HG02973 (cell line): Measurements from ENCODE around the gene ITPR2.

Experiments
- ATAC-seq: cut with Tn5 transposase; IDR thresholded peaks from one replicate; pipeline ENCODE4 v1.9.1; 2021; ENCODE audit warnings: moderate library complexity; ENCODE audit not compliant: unreplicated experiment

The ITPR2 gene

GRCh38 chr12:26825459-26826016, 7.5 kb downstream of the ITPR2 start:
- ATAC-seq = no peak

- no peak for ATAC-seq
Observed at GRCh38 chr12:26823390-26823789, 9.6 kb downstream of the ITPR2 start.

GRCh38 chr12:26822026-26822425, 11.0 kb downstream of the ITPR2 start:
- ATAC-seq = no peak

- ATAC-seq = no peak
Observed at GRCh38 chr12:26821212-26821701, 11.7 kb downstream of the ITPR2 start.

- no peak for ATAC-seq
Observed at GRCh38 chr12:26818636-26819035, 14.4 kb downstream of the ITPR2 start.

GRCh38 chr12:26818201-26818600, 14.8 kb downstream of the ITPR2 start:
- no peak for ATAC-seq

- peak; percentile 77 for ATAC-seq
Observed at GRCh38 chr12:26817183-26817591, 15.8 kb downstream of the ITPR2 start.

- ATAC-seq = no peak
Observed at GRCh38 chr12:26813812-26814211, 19.2 kb downstream of the ITPR2 start.

- ATAC-seq = no peak
Observed at GRCh38 chr12:26810330-26810729, 22.7 kb downstream of the ITPR2 start.

GRCh38 chr12:26809611-26810285, 23.2 kb downstream of the ITPR2 start:
- ATAC-seq = no peak

- ATAC-seq = peak; percentile 45
Observed at GRCh38 chr12:26808766-26809476, 24.1 kb downstream of the ITPR2 start.

- ATAC-seq = no peak
Observed at GRCh38 chr12:26807292-26807691, 25.7 kb downstream of the ITPR2 start.

- no peak for ATAC-seq
Observed at GRCh38 chr12:26806556-26806955, 26.4 kb downstream of the ITPR2 start.

GRCh38 chr12:26805401-26805971, 27.5 kb downstream of the ITPR2 start:
- no peak for ATAC-seq

GRCh38 chr12:26803552-26803951, 29.4 kb downstream of the ITPR2 start:
- no peak for ATAC-seq

- ATAC-seq = no peak
Observed at GRCh38 chr12:26801486-26801885, 31.5 kb downstream of the ITPR2 start.

- no peak for ATAC-seq
Observed at GRCh38 chr12:26800858-26801257, 32.1 kb downstream of the ITPR2 start.

- ATAC-seq = no peak
Observed at GRCh38 chr12:26800347-26800746, 32.6 kb downstream of the ITPR2 start.

- ATAC-seq = no peak
Observed at GRCh38 chr12:26799741-26800140, 33.3 kb downstream of the ITPR2 start.

- no peak for ATAC-seq
Observed at GRCh38 chr12:26798640-26799039, 34.4 kb downstream of the ITPR2 start.

GRCh38 chr12:26798023-26798422, 35.0 kb downstream of the ITPR2 start:
- ATAC-seq = peak; percentile 80

- no peak for ATAC-seq
Observed at GRCh38 chr12:26795910-26796309, 37.1 kb downstream of the ITPR2 start.
